Subcutaneous abdominal adipose tissue (tissue), 5 donors: ENCODE data around the gene RAMACL.

Experiments
- H3K27ac ChIP-seq: one replicate; pipeline ENCODE4 v1.7.0; 2013; ENCODE audit warnings: low read depth, mild to moderate bottlenecking, inconsistent platforms, low read length, moderate library complexity
- H3K27me3 ChIP-seq, 5 donors: one replicate each; pipeline ENCODE4 v1.7.0; 2013; ENCODE audit warnings: low read length in 5 of 5, inconsistent platforms in 1 of 5; ENCODE audit not compliant: control insufficient read depth in 5 of 5, insufficient read depth in 4 of 5
- H3K36me3 ChIP-seq, 5 donors: one replicate each; pipeline ENCODE4 v1.7.0; 2013; ENCODE audit warnings: low read length in 5 of 5; ENCODE audit not compliant: control insufficient read depth in 5 of 5, insufficient read depth in 5 of 5
- H3K4me1 ChIP-seq, 5 donors: one replicate each; pipeline ENCODE4 v1.7.0; 2013; ENCODE audit warnings: low read length in 5 of 5, mild to moderate bottlenecking in 3 of 5, moderate library complexity in 1 of 5; ENCODE audit not compliant: control insufficient read depth in 5 of 5, insufficient read depth in 5 of 5
- H3K4me3 ChIP-seq, 5 donors: one replicate each; pipeline ENCODE4 v1.7.0; 2013; ENCODE audit warnings: low read length in 5 of 5, low read depth in 1 of 5
- H3K9ac ChIP-seq, 5 donors: one replicate each; pipeline ENCODE4 v1.7.0; 2013; ENCODE audit warnings: low read length in 5 of 5, mild to moderate bottlenecking in 4 of 5, moderate library complexity in 3 of 5
- H3K9me3 ChIP-seq, 5 donors: one replicate each; pipeline ENCODE4 v1.7.0; 2013; ENCODE audit warnings: low read length in 5 of 5; ENCODE audit not compliant: control insufficient read depth in 5 of 5
- donor health status: healthy.
- donor health status: healthy.
- donor health status: healthy.
- donor health status: healthy.
- donor health status: healthy.

Gene RAMACL

GRCh38 chr6:166611631-166612030 lies 25.2 kb upstream of the RAMACL start:
- Histone ChIP-seq H3K4me1 (peaks cover 0 to 34% (median 5%) of the 10 kb centered on the region in 5 donors), H3K9me3 (no peaks in the 10 kb centered on the region), H3K4me3 (no peak overlapping the region), H3K27ac (no peak overlapping the region), H3K36me3 (no peaks in the 10 kb centered on the region), H3K27me3 (no peaks in the 10 kb centered on the region), H3K9ac (no peak overlapping the region)

DNA sequence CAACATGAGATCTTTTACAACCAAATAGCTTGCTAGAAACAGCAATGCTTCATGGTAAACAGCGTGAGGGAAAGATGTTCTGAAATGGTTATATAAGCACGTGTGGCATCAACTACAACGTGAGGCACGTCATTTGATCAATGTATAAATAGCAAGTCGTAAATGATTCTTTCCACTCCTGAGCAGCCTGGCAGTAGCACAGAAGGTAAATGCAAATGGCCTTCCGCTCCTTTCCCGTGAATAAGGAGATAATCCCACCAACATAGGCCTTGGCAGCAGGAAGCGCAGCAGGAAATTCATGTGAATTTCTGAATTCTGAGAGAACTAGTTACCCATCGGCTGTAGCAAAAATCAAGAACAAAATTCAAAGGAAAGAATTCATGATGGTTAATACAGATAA lies 23.6 kb upstream of the RAMACL start:
- no peaks in the 10 kb centered on the region for H3K9me3 ChIP-seq
- no peak overlapping the region for H3K4me3 ChIP-seq
- no peak overlapping the region for H3K9ac ChIP-seq
- peaks cover 0 to 19% (median 3%) of the 10 kb centered on the region in 5 donors for H3K4me1 ChIP-seq
- no peaks in the 10 kb centered on the region for H3K27me3 ChIP-seq
- no peaks in the 10 kb centered on the region for H3K36me3 ChIP-seq
- no peak overlapping the region for H3K27ac ChIP-seq

DNA sequence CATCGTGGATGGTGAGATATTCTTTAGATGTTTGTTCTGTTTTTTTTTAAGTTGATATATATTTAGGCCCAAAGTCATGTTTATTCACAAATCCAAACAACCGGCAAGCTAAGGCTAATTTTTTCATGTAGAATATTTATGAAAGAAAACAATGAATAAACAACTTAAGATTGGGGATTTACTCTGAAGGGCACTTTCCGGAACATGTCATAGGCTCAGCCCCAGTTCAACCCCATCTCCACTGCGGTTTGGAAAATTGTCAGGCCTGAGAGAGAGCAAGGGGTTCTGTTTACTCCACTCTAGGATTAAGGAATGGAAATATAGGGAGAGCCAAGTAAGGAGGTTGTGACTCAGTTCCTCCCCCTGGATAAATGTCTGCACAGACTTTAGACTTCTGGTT lies 22.3 kb upstream of the RAMACL start:
- Histone ChIP-seq H3K27me3 (no peaks in the 10 kb centered on the region), H3K4me1 (peaks cover 0 to 8% (median 2%) of the 10 kb centered on the region in 5 donors), H3K9me3 (no peaks in the 10 kb centered on the region), H3K9ac (no peak overlapping the region), H3K27ac (peak overlapping the region; percentile 10), H3K36me3 (no peaks in the 10 kb centered on the region), H3K4me3 (no peak overlapping the region)

DNA sequence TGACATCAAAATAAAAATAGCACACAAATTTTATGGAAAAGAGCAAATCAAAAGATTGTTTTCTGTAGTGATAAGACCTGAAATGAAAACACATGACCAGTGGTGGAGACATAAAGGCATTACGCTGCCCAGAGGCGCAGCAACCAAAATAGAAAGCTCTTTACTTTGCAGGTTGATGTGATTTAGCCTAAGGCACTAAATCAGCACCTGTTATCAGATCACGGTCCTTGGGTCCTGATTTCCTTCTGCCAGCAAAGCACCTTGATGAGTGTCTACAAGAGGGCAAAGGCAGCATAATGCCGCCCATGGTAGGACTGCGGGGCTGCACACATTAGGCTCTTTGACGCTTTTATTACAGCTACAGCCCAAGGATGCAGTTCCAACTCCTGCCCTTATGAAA lies 19.3 kb upstream of the RAMACL start:
- H3K27ac ChIP-seq, result no peak overlapping the region
- no peaks in the 10 kb centered on the region for H3K9me3 ChIP-seq
- peaks cover 0 to 5% (median 0%) of the 10 kb centered on the region in 5 donors for H3K4me1 ChIP-seq
- H3K27me3 ChIP-seq, result no peaks in the 10 kb centered on the region
- no peak overlapping the region for H3K4me3 ChIP-seq
- H3K9ac ChIP-seq, result no peak overlapping the region
- H3K36me3 ChIP-seq, result peaks cover 0 to 3% (median 0%) of the 10 kb centered on the region in 5 donors

DNA sequence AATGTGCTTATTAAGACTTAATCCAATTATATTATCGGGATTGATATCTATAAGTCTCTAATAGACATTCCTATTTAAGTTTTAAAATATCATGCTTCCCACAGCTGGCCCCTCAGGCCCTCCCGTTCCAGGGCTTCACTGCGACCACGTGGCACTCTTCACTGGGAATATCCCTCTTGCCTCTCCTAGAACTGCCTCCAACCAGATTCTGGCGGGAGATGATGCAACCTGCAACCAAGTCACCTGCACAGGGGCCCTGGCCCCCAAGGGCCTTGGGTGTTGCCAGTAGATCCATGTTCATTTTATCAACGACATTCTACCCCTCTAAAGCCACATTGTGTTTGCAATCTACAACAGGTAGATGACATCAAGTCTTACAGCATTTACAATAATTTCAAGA lies 18.4 kb upstream of the RAMACL start:
- no peaks in the 10 kb centered on the region for H3K9me3 ChIP-seq
- no peaks in the 10 kb centered on the region for H3K27me3 ChIP-seq
- H3K9ac ChIP-seq, result no peak overlapping the region
- H3K4me1 ChIP-seq, result peaks cover 0 to 7% (median 0%) of the 10 kb centered on the region in 5 donors
- no peak overlapping the region for H3K4me3 ChIP-seq
- H3K36me3 ChIP-seq, result peaks cover 0 to 3% (median 0%) of the 10 kb centered on the region in 5 donors
- no peak overlapping the region for H3K27ac ChIP-seq

- H3K4me1 ChIP-seq, result peaks cover 0 to 13% (median 0%) of the 10 kb centered on the region in 5 donors
- no peaks in the 10 kb centered on the region for H3K9me3 ChIP-seq
- H3K9ac ChIP-seq, result no peak overlapping the region
- H3K27ac ChIP-seq, result no peak overlapping the region
- no peaks in the 10 kb centered on the region for H3K27me3 ChIP-seq
- H3K36me3 ChIP-seq, result peaks cover 0 to 3% (median 0%) of the 10 kb centered on the region in 5 donors
- H3K4me3 ChIP-seq, result no peak overlapping the region
Measured at GRCh38 chr6:166604328-166604727, 17.9 kb upstream of the RAMACL start.

- peaks cover 0 to 25% (median 2%) of the 10 kb centered on the region in 5 donors for H3K4me1 ChIP-seq
- H3K27ac ChIP-seq, result no peak overlapping the region
- H3K9ac ChIP-seq, result no peak overlapping the region
- no peaks in the 10 kb centered on the region for H3K27me3 ChIP-seq
- H3K4me3 ChIP-seq, result no peak overlapping the region
- peaks cover 0 to 3% (median 0%) of the 10 kb centered on the region in 5 donors for H3K36me3 ChIP-seq
- no peaks in the 10 kb centered on the region for H3K9me3 ChIP-seq
Measured at GRCh38 chr6:166603043-166603690, 16.7 kb upstream of the RAMACL start.

- no peak overlapping the region for H3K4me3 ChIP-seq
- no peaks in the 10 kb centered on the region for H3K27me3 ChIP-seq
- H3K9ac ChIP-seq, result no peak overlapping the region
- peaks cover 0 to 3% (median 0%) of the 10 kb centered on the region in 5 donors for H3K36me3 ChIP-seq
- no peak overlapping the region for H3K27ac ChIP-seq
- H3K4me1 ChIP-seq, result peaks cover 0 to 36% (median 4%) of the 10 kb centered on the region in 5 donors
- no peaks in the 10 kb centered on the region for H3K9me3 ChIP-seq
Measured at GRCh38 chr6:166601956-166602355, 15.5 kb upstream of the RAMACL start.

DNA sequence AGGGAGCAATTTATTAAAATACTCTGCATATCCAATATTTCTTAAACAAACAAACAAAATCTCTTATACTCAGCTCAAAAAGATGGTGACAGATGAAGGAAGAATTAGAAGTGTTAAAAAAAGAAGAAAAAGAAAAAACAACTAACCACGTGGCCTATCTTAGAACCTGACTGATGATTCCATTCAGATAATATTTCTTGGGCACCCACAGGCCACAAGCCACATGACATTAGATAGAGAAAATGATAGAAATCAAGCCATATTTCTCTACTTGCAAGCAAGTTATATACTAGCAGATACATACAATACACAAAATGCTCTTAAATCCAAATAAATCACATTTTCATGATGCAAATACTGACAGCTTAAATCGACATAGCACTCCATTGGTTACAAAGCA lies 14.5 kb upstream of the RAMACL start:
- no peak overlapping the region for H3K4me3 ChIP-seq
- H3K27me3 ChIP-seq, result no peaks in the 10 kb centered on the region
- no peak overlapping the region for H3K9ac ChIP-seq
- H3K4me1 ChIP-seq, result peaks cover 0 to 36% (median 4%) of the 10 kb centered on the region in 5 donors
- H3K36me3 ChIP-seq, result peaks cover 0 to 3% (median 0%) of the 10 kb centered on the region in 5 donors
- no peaks in the 10 kb centered on the region for H3K9me3 ChIP-seq
- H3K27ac ChIP-seq, result no peak overlapping the region

DNA sequence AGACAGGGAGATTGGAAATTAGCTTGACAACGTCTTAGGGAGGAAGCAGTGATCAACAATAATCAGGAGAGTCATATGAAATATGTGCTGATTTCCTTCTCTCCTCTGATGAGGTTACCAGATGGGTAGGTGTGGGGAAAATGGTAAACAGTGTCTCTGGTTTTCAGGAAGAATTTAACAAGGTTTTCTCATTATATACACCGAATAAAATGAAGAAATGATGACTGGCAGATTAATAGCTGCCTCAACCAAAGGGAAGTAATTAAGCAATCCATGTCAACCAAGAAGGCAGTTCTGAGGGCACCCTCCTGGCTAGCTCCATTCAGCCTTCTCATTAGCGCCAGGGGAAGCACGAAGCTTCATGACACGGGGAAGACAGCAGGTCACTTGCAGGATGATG lies 12.7 kb upstream of the RAMACL start:
- Histone ChIP-seq H3K27me3 (no peaks in the 10 kb centered on the region), H3K36me3 (peaks cover 0 to 3% (median 0%) of the 10 kb centered on the region in 5 donors), H3K9ac (no peak overlapping the region), H3K9me3 (no peaks in the 10 kb centered on the region), H3K4me1 (peaks cover 0 to 36% (median 4%) of the 10 kb centered on the region in 5 donors), H3K4me3 (no peak overlapping the region), H3K27ac (peak overlapping the region; percentile 75)
